ENCODE data around the gene ZFHX2.

DNA sequence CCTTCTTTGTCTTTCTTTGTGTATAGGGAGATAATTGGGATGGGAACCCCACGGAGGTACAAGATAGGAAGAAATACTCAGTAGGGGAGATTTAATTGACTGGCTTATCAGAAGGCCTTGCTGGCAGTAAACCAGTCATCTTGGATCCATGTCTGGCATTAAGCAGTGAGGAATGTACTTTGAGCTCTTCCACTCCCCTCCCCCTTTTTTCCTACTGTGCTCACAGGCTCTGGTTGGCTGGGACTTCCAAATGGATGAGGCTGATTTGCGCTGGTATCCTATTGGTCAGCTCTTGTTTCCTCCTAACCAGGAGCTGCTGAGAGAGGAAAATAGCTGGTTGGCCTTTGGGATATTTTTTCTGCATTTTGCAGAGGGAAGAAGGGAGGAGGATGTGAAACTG is 57.3 kb downstream of the ZFHX2 start:
- TF ChIP-seq, protein P1, sequence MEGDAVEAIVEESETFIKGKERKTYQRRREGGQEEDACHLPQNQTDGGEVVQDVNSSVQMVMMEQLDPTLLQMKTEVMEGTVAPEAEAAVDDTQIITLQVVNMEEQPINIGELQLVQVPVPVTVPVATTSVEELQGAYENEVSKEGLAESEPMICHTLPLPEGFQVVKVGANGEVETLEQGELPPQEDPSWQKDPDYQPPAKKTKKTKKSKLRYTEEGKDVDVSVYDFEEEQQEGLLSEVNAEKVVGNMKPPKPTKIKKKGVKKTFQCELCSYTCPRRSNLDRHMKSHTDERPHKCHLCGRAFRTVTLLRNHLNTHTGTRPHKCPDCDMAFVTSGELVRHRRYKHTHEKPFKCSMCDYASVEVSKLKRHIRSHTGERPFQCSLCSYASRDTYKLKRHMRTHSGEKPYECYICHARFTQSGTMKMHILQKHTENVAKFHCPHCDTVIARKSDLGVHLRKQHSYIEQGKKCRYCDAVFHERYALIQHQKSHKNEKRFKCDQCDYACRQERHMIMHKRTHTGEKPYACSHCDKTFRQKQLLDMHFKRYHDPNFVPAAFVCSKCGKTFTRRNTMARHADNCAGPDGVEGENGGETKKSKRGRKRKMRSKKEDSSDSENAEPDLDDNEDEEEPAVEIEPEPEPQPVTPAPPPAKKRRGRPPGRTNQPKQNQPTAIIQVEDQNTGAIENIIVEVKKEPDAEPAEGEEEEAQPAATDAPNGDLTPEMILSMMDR (IDR thresholded peaks at IDR 0.05) = no peak
- no peak for TF ChIP-seq POLR2A (IDR thresholded peaks at IDR 0.05)
